Pancreas (tissue), 10 donors: ENCODE results near the gene ZNF267. TPM values are rescaled to one million over a fixed set of nuclear protein-coding genes. Genes with fewer than 3 reads are reported as not detected.
A peak's percentile ranks its signal among the peaks of the same experiment; 100 is the strongest.

Experiments
- ATAC-seq, 4 donors: fragments of 200-7000 bp; cut with Tn5 transposase; one replicate each; pipeline versions ENCODE4 v1.8.0 to v1.9.1; 2020; ENCODE audit warnings: mild to moderate bottlenecking in 4 of 4, moderate library complexity in 4 of 4
- DNase-seq, 6 donors: peaks; one replicate each; pipeline ENCODE4 v3.0.0-alpha.2; 2020
- FAIRE-seq: peaks from 2 replicates; lab custom pipeline; 2012; peaks lifted over from hg19 to GRCh38; lab: Jason Lieb, UNC
- H3K27ac ChIP-seq, 4 donors: fragments of 200-600 bp; sonication (generic); 1 replicate in 3 of 4; 2 replicates in 1 of 4; pipeline versions ENCODE4 v1.5.0 to v1.8.0; 2020
- H3K27me3 ChIP-seq, 4 donors: fragments of 200-600 bp; one replicate each; pipeline ENCODE4 v1.8.0; 2021
- H3K36me3 ChIP-seq, 3 donors: fragments of 200-600 bp; sonication (generic) in 1 of 3; one replicate each; pipeline versions ENCODE4 v1.5.0 to v1.8.0; 2020 to 2021
- H3K4me1 ChIP-seq, 3 donors: fragments of 200-600 bp; one replicate each; pipeline ENCODE4 v1.8.0; 2021
- H3K4me3 ChIP-seq, 4 donors: fragments of 200-600 bp; sonication (generic) in 2 of 4; one replicate each; pipeline versions ENCODE4 v1.5.0 to v1.8.0; 2020 to 2021
- H3K9me3 ChIP-seq, 4 donors: fragments of 200-600 bp; one replicate each; pipeline ENCODE4 v1.8.0; 2021
- WGBS, 2 donors: extraction: QIAGEN DNeasy Blood & Tissue Kit; methylation state at CpG; one replicate each; pipeline ENCODE4 v1.1.7; 2013; 5-methylcytosine and 5-hydroxymethylcytosine counted together
- intact Hi-C, 3 donors: fragments of 100-400 bp; cut with DNase I; formaldehyde crosslinking; loops; one replicate each; pipeline versions ENCODE4 v1.11.1 to v1.14.2; 2022
- polyA plus RNA-seq, 2 donors: library from polyadenylated mRNA; stranded (reverse); fragments of 200-250 nt; gene quantifications; one replicate each; pipeline ENCODE4 v1.2.3, GENCODE V29; 2013
- total RNA-seq, 6 donors: library from RNA; stranded (reverse); fragmentation: NEBNext Ultra II Directional in 4 of 6; extraction: Animal tissue kit (Norgen Biotek cat#: 25700) in 4 of 6; gene quantifications; one replicate each; pipeline versions ENCODE4 v1.2.1 to v1.2.4, GENCODE V29; 2021 to 2023
- TF ChIP-seq, protein P1 (sequence below), 4 donors: fragments of 200-600 bp; sonication (generic) in 3 of 4; IDR thresholded peaks; one replicate each; pipeline versions ENCODE4 v1.5.0 to v1.8.0; 2021; ENCODE audit warnings: antibody characterized with exemption in 4 of 4
- donor health status: healthy with polysubstance abuse.
- donor health status: DM: no; HTN: no; CAD: no; lungs with moderate emphysema.
- donor health status: DM: no; HTN: no; CAD: no.
- donor health status: control.
- donor health status: control.
- donor health status: Bipolar disorder and iron deficiency.
- donor health status: DM: yes; HTN: yes; CAD: no.
- donor health status: DM: no; HTN: no; CAD: no.
- donor health status: DM: no; HTN: no; CAD: no.
- donor health status: DM: yes; HTN: yes; CAD: no.

The ZNF267 gene
- total and polyA plus RNA-seq, 8 donors = 1.2 to 13.8 (median 5.1) TPM

DNA sequence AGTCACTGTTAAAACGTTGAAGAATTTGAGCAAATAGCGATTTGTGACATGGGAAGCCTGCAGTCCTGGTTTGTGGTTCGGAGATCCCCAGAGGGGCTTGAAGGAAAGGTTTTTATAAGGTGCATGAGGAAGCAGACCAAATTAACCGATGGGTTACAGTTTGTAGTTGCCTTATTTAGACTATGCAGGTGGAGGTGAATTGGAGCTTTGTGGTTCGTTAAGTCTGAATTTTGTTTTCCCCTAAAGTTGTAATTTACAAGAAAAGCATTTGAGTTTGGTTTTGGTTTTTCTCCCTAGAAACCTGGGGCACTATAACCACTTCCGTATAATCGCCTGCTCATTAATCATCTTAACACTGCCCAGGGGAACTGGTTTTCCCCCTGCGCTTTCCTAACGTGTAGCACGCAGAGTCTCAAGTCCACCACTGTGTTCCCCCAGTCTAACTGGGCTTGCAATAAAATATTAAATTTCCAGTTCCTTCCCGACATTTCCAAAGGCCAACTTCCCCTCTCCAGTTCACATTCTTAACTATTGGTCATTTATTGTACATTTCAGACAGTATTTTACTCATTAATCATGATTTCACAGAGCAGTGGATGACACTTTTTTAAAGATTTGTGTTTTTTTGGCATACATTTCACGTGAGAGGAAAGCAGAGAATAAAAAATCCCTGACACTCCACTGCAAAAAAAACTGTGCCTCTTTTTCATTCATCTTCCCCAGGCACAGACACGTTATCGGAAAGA, 932 bp downstream of the ZNF267 start:
- no peak for DNase-seq
- H3K27ac ChIP-seq = peak overlapping the region; percentile 69 to 96 (median 87)
- TF ChIP-seq, protein P1, sequence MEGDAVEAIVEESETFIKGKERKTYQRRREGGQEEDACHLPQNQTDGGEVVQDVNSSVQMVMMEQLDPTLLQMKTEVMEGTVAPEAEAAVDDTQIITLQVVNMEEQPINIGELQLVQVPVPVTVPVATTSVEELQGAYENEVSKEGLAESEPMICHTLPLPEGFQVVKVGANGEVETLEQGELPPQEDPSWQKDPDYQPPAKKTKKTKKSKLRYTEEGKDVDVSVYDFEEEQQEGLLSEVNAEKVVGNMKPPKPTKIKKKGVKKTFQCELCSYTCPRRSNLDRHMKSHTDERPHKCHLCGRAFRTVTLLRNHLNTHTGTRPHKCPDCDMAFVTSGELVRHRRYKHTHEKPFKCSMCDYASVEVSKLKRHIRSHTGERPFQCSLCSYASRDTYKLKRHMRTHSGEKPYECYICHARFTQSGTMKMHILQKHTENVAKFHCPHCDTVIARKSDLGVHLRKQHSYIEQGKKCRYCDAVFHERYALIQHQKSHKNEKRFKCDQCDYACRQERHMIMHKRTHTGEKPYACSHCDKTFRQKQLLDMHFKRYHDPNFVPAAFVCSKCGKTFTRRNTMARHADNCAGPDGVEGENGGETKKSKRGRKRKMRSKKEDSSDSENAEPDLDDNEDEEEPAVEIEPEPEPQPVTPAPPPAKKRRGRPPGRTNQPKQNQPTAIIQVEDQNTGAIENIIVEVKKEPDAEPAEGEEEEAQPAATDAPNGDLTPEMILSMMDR (IDR thresholded peaks at IDR 0.05) = no peak
- no peaks in the 10 kb centered on the region for H3K36me3 ChIP-seq
- H3K9me3 ChIP-seq = no peaks in the 10 kb centered on the region
- H3K4me3 ChIP-seq = peak overlapping the region; percentile 79 to 100 (median 98)
- FAIRE-seq = no peak
- no peaks in the 10 kb centered on the region for H3K27me3 ChIP-seq
- intact Hi-C loops = loop anchor here in 1 of 3 donors (10.0 kb wide), 1 partner anchor 60 kb away; no protein-coding TSS in a partner anchor
- peak; percentile 62 to 80 (median 68) for ATAC-seq
- 6 to 8% methylated on average over 14 of the region's 14 CpGs for WGBS, 2 donors
- peaks cover 5 to 40% (median 13%) of the 10 kb centered on the region in 3 donors for H3K4me1 ChIP-seq

DNA sequence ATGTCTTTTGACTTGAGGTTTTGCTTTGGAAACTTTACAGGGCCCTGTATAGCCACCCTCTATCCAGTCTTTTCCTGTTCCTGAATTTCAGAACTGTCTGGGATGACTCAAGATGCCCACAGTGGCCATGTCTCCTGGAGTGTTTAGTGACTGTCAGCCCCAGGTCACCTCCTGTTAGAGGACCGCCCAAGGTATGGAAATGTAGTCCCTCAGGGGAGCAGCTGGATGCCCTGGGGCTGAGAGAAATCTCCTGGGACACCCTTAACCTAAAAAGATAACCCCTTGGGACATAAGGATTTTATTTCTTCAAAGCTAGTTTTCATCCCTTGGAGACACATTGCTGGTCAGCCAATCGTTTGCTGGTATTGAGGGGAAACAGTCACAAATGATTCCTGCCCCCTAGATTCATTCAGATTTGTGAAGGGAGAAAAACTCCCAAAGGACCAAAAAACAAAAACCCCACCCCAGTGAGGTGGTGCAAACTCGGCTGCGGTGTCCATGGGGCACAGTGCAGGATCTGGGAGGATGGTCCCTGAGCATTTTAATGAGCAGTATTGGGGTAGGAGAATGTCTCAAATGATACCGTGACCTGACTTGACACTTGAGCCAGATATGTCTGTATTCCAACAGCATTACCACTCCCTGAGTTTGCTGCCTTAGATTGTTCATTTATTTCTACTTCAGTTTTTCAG, 1.7 kb downstream of the ZNF267 start:
- no peaks in the 10 kb centered on the region for H3K9me3 ChIP-seq
- H3K4me1 ChIP-seq = peaks cover 5 to 42% (median 13%) of the 10 kb centered on the region in 3 donors
- DNase-seq (no peak), FAIRE-seq (no peak), ATAC-seq (no peak)
- H3K36me3 ChIP-seq = no peaks in the 10 kb centered on the region
- WGBS, 2 donors = 75 to 81% methylated on average over 5 of the region's 5 CpGs
- intact Hi-C loops = loop anchor here in 1 of 3 donors (10.0 kb wide), 1 partner anchor 60 kb away; no protein-coding TSS in a partner anchor
- peak overlapping the region in 2 of 4 donors; percentile 92 to 96 for H3K27ac ChIP-seq
- H3K27me3 ChIP-seq = no peaks in the 10 kb centered on the region
- H3K4me3 ChIP-seq = peak overlapping the region in 1 of 4 donors; percentile 96
- TF ChIP-seq, protein P1 (IDR thresholded peaks at IDR 0.05) = no peak

DNA sequence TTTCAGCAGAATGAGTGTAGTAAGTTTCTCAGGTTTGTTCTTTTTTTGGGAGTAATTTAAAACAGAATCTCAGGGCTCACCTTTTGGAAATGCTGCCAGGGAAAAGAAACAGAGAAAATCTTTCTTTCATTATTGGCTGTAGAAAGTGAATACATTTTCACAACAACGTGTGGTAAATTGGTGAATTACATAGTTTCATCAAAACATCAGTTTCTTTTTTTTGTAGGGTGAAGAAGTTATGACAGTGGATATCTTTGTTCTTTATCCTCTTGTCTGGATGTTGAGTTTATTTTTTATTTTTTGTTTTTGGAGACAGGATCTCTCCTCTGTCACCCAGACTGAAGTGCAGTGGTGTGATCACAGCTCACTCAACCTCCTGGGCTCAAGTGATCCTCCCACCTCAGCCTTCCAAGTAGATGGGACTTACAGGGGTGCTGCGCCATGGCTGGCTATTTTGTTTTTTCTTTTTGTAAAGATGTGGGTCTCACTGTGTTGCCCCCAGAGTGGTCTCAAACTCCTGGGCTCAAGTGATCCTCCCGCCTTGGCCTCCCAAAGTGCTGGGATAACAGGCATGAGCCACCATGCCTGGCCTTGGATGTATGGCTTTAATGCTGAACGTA, 2.4 kb downstream of the ZNF267 start:
- DNase-seq (no peak), FAIRE-seq (no peak), ATAC-seq (no peak)
- Histone ChIP-seq H3K27ac (peak overlapping the region in 2 of 4 donors; percentile 67 to 71), H3K4me1 (peaks cover 8 to 50% (median 16%) of the 10 kb centered on the region in 3 donors), H3K36me3 (no peaks in the 10 kb centered on the region), H3K4me3 (no peak overlapping the region), H3K9me3 (no peaks in the 10 kb centered on the region), H3K27me3 (no peaks in the 10 kb centered on the region)
- intact Hi-C loops = loop anchor here in 1 of 3 donors (10.0 kb wide), 1 partner anchor 59 kb away; no protein-coding TSS in a partner anchor
- TF ChIP-seq, protein P1 (IDR thresholded peaks at IDR 0.05) = no peak
- 74 to 79% methylated on average over 4 of the region's 4 CpGs for WGBS, 2 donors

DNA sequence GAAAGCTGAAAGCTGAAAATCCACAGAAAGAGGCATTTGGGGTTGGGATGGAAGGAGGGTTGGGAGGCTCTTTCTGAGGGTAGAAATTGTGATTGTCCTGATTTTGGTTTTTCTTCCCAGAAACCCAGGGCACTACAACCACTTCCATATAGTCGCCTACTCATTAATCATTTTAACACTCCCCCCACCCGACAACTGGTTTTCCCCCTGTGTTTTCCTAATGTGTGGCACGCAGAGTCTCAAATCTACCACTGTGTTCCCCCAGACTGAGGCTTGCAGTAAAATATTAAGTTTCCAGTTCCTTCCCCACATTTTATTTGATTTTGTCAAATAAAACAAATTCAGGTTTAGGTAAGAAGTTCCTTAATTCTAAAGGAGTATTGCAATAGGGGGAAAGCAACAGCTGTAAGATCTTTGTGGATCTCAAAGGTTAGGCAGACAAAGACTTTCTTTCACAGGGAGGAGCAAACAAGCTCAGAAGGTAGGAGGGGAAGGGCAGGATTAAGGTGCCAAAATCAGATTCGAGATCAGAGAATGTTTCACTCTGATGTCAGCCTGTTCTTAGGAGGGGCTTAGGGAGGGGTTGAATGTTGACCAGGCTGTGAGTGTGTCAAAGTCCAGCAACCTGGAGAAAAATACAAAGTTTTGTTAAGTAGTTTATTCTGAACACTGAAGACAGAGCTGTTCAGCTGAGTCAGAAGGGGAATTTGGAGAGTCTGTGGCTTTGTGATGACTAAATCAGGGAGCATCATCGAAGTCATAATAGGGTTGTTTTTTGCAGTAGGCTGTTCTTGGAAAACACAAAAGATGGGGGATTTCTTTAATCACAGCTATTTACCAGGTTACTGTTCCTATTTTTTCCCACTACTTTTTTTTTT, 3.6 kb downstream of the ZNF267 start:
- WGBS, 2 donors = 50 to 55% methylated on average over 5 of the region's 5 CpGs
- Histone ChIP-seq H3K4me3 (no peak overlapping the region), H3K27me3 (no peaks in the 10 kb centered on the region), H3K36me3 (no peaks in the 10 kb centered on the region), H3K27ac (peak overlapping the region in 2 of 4 donors; percentile 67 to 71), H3K4me1 (peaks cover 8 to 52% (median 16%) of the 10 kb centered on the region in 3 donors), H3K9me3 (no peaks in the 10 kb centered on the region)
- FAIRE-seq (no peak), DNase-seq (no peak), ATAC-seq (peak in 2 of 4 donors; percentile 30 to 35)
- TF ChIP-seq, protein P1 (IDR thresholded peaks at IDR 0.05) = no peak
- intact Hi-C loops = loop anchor here in 1 of 3 donors (10.0 kb wide), 1 partner anchor 58 kb away; no protein-coding TSS in a partner anchor
